Breast epithelium (tissue), 3 donors: ENCODE measurements around the gene CREM.

Experiments used
- CTCF ChIP-seq, 3 donors: fragments of 450-650 bp; IDR thresholded peaks; one replicate each; pipeline ENCODE4 v1.5.1; 2016 to 2017; ENCODE audit warnings: antibody characterized with exemption in 3 of 3, mild to moderate bottlenecking in 3 of 3, moderate library complexity in 3 of 3
- POLR2A ChIP-seq: fragments of 450-650 bp; IDR thresholded peaks from one replicate; pipeline ENCODE4 v1.6.1; 2016; ENCODE audit warnings: antibody characterized with exemption, mild to moderate bottlenecking, moderate library complexity
- POLR2AphosphoS5 ChIP-seq, 3 donors: sonication (generic); formaldehyde crosslinking; IDR thresholded peaks; one replicate each; pipeline ENCODE4 v1.6.1; 2017; ENCODE audit warnings: antibody characterized with exemption in 3 of 3

- TF ChIP-seq CTCF (IDR thresholded peaks at IDR 0.05) = no peak
- TF ChIP-seq POLR2A = no peak
- TF ChIP-seq POLR2AphosphoS5 (IDR thresholded peaks at IDR 0.05) = no peak
These were observed 23.7 kb downstream of the CREM start for GRCh38 chr10:35150308-35150707.
